ENCODE data around the gene MARK1. TPM values are rescaled to one million over a fixed set of nuclear protein-coding genes. Genes with fewer than 3 reads are reported as not detected.

MARK1 gene
- total RNA-seq, 1 experiment from 2014 or later, result 1.8 TPM

DNA sequence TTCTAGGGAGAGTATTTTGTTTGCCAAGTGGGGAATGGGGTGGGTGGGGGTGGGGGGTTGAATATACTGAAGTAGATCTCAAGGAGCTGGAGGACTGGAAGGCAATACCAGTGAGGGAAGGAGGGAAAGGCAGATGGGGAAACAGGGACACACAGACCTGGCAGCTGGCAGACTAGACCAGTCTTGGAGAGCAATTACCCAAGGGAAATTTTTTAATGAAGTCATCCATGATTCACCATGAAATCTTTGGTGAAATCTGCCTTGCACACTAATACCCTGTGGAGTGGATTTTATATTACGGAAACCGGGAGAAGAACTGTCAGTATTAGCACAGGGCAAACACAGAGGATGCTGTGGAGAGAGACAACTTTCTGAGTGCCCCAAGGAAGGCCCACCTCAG lies 29.7 kb upstream of the MARK1 start:
- no peaks in the 10 kb centered on the region for H3K36me3 Mint-ChIP-seq (ENCODE audit: insufficient read depth, unreplicated experiment)
- no peaks in the 10 kb centered on the region for H3K9me3 Mint-ChIP-seq (ENCODE audit: low read depth, unreplicated experiment)
- DNase-seq, result no peak
- intact Hi-C loops (cut with micrococcal nuclease; ENCODE audit: unreplicated experiment), result no loop called here
- no TSS peak for BruUV-seq (replicated peaks)
- no peak overlapping the region for H3K27ac Mint-ChIP-seq (ENCODE audit: unreplicated experiment)
- TF ChIP-seq, protein P1, sequence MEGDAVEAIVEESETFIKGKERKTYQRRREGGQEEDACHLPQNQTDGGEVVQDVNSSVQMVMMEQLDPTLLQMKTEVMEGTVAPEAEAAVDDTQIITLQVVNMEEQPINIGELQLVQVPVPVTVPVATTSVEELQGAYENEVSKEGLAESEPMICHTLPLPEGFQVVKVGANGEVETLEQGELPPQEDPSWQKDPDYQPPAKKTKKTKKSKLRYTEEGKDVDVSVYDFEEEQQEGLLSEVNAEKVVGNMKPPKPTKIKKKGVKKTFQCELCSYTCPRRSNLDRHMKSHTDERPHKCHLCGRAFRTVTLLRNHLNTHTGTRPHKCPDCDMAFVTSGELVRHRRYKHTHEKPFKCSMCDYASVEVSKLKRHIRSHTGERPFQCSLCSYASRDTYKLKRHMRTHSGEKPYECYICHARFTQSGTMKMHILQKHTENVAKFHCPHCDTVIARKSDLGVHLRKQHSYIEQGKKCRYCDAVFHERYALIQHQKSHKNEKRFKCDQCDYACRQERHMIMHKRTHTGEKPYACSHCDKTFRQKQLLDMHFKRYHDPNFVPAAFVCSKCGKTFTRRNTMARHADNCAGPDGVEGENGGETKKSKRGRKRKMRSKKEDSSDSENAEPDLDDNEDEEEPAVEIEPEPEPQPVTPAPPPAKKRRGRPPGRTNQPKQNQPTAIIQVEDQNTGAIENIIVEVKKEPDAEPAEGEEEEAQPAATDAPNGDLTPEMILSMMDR (IDR thresholded peaks at IDR 0.05; ENCODE audit: unreplicated experiment), result no peak
- H3K4me3 Mint-ChIP-seq (ENCODE audit: low read depth, unreplicated experiment), result no peak overlapping the region
- H3K27me3 Mint-ChIP-seq (ENCODE audit: unreplicated experiment), result no peaks in the 10 kb centered on the region
- H3K4me1 Mint-ChIP-seq (ENCODE audit: low read depth, unreplicated experiment), result peaks cover 7% of the 10 kb centered on the region
- CTCF ChIA-PET, result no interaction called here

GRCh38 chr1:220500372-220500771 lies 27.6 kb upstream of the MARK1 start:
- peaks cover 11% of the 10 kb centered on the region for H3K27me3 Mint-ChIP-seq (ENCODE audit: unreplicated experiment)
- intact Hi-C loops (cut with micrococcal nuclease; ENCODE audit: unreplicated experiment), result no loop called here
- H3K27ac Mint-ChIP-seq (ENCODE audit: unreplicated experiment), result no peak overlapping the region
- no TSS peak for BruUV-seq (replicated peaks)
- H3K4me3 Mint-ChIP-seq (ENCODE audit: low read depth, unreplicated experiment), result no peak overlapping the region
- peaks cover 7% of the 10 kb centered on the region for H3K4me1 Mint-ChIP-seq (ENCODE audit: low read depth, unreplicated experiment)
- DNase-seq, result no peak
- H3K36me3 Mint-ChIP-seq (ENCODE audit: insufficient read depth, unreplicated experiment), result no peaks in the 10 kb centered on the region
- TF ChIP-seq, protein P1 (IDR thresholded peaks at IDR 0.05; ENCODE audit: unreplicated experiment), result no peak
- CTCF ChIA-PET, result no interaction called here
- no peaks in the 10 kb centered on the region for H3K9me3 Mint-ChIP-seq (ENCODE audit: low read depth, unreplicated experiment)

DNA sequence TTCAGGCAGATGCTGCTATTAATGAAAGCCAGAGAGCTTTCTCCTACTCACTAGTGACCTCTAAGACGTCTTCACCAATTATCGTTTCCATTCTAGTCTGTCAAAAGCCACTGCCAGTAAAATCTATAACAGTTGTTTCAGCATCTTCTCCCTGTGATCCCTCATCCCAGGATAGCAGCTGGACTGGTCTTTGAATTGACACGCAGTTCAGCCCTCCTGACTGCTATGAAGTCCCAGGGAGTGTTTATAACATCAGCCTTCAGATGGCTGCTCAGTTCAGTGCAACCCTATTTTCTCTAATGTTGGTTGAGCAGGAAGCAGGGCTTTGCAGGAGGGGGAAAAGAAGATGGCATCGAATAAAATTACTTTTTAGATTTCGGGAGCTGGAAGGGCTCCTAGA lies 23.6 kb upstream of the MARK1 start:
- no TSS peak for BruUV-seq (replicated peaks)
- no peaks in the 10 kb centered on the region for H3K4me1 Mint-ChIP-seq (ENCODE audit: low read depth, unreplicated experiment)
- no peaks in the 10 kb centered on the region for H3K9me3 Mint-ChIP-seq (ENCODE audit: low read depth, unreplicated experiment)
- no peak overlapping the region for H3K27ac Mint-ChIP-seq (ENCODE audit: unreplicated experiment)
- H3K27me3 Mint-ChIP-seq (ENCODE audit: unreplicated experiment), result peaks cover 11% of the 10 kb centered on the region
- TF ChIP-seq, protein P1 (IDR thresholded peaks at IDR 0.05; ENCODE audit: unreplicated experiment), result no peak
- intact Hi-C loops (cut with micrococcal nuclease; ENCODE audit: unreplicated experiment), result no loop called here
- no peak for DNase-seq
- no peaks in the 10 kb centered on the region for H3K36me3 Mint-ChIP-seq (ENCODE audit: insufficient read depth, unreplicated experiment)
- CTCF ChIA-PET, result no interaction called here
- H3K4me3 Mint-ChIP-seq (ENCODE audit: low read depth, unreplicated experiment), result no peak overlapping the region

GRCh38 chr1:220507085-220507484 lies 20.9 kb upstream of the MARK1 start:
- CTCF ChIA-PET, result no interaction called here
- H3K4me3 Mint-ChIP-seq (ENCODE audit: low read depth, unreplicated experiment), result no peak overlapping the region
- H3K36me3 Mint-ChIP-seq (ENCODE audit: insufficient read depth, unreplicated experiment), result no peaks in the 10 kb centered on the region
- DNase-seq, result no peak
- no peaks in the 10 kb centered on the region for H3K4me1 Mint-ChIP-seq (ENCODE audit: low read depth, unreplicated experiment)
- H3K27me3 Mint-ChIP-seq (ENCODE audit: unreplicated experiment), result peaks cover 11% of the 10 kb centered on the region
- H3K9me3 Mint-ChIP-seq (ENCODE audit: low read depth, unreplicated experiment), result no peaks in the 10 kb centered on the region
- no TSS peak for BruUV-seq (replicated peaks)
- no peak overlapping the region for H3K27ac Mint-ChIP-seq (ENCODE audit: unreplicated experiment)
- TF ChIP-seq, protein P1 (IDR thresholded peaks at IDR 0.05; ENCODE audit: unreplicated experiment), result no peak
- intact Hi-C loops (cut with micrococcal nuclease; ENCODE audit: unreplicated experiment), result no loop called here

GRCh38 chr1:220511179-220511578 lies 16.8 kb upstream of the MARK1 start:
- intact Hi-C loops (cut with micrococcal nuclease; ENCODE audit: unreplicated experiment), result no loop called here
- H3K27ac Mint-ChIP-seq (ENCODE audit: unreplicated experiment), result no peak overlapping the region
- BruUV-seq (replicated peaks), result no TSS peak
- no peaks in the 10 kb centered on the region for H3K36me3 Mint-ChIP-seq (ENCODE audit: insufficient read depth, unreplicated experiment)
- peaks cover under 1% of the 10 kb centered on the region for H3K27me3 Mint-ChIP-seq (ENCODE audit: unreplicated experiment)
- DNase-seq, result no peak
- CTCF ChIA-PET, result no interaction called here
- no peak overlapping the region for H3K4me3 Mint-ChIP-seq (ENCODE audit: low read depth, unreplicated experiment)
- no peaks in the 10 kb centered on the region for H3K4me1 Mint-ChIP-seq (ENCODE audit: low read depth, unreplicated experiment)
- H3K9me3 Mint-ChIP-seq (ENCODE audit: low read depth, unreplicated experiment), result no peaks in the 10 kb centered on the region
- TF ChIP-seq, protein P1 (IDR thresholded peaks at IDR 0.05; ENCODE audit: unreplicated experiment), result no peak
